Liver (tissue), 9 donors: ENCODE results near the gene INSYN2B. TPM values are rescaled to one million over a fixed set of nuclear protein-coding genes. Genes with fewer than 3 reads are reported as not detected.

ENCODE experiments used
- DNase-seq: peaks from one replicate; pipeline ENCODE4 v3.0.0-alpha.2; 2017; ENCODE audit warnings: low spot score
- H3K27ac ChIP-seq, 2 donors: one replicate each; pipeline ENCODE4 v1.7.0; 2013; ENCODE audit warnings: inconsistent platforms in 2 of 2, low read length in 2 of 2, control low read depth in 1 of 2, low read depth in 1 of 2, mild to moderate bottlenecking in 1 of 2
- H3K27me3 ChIP-seq, 4 donors: one replicate each; pipeline versions ENCODE4 v1.6.1 to v1.7.0; 2013; ENCODE audit warnings: low read length in 3 of 4, inconsistent platforms in 1 of 4, mild to moderate bottlenecking in 1 of 4, moderate library complexity in 1 of 4; ENCODE audit not compliant: control insufficient read depth in 4 of 4, insufficient read depth in 4 of 4
- H3K36me3 ChIP-seq, 4 donors: one replicate each; pipeline versions ENCODE4 v1.6.1 to v1.7.0; 2013; ENCODE audit warnings: low read length in 3 of 4, mild to moderate bottlenecking in 3 of 4, low read depth in 1 of 4, moderate library complexity in 1 of 4; ENCODE audit not compliant: control insufficient read depth in 4 of 4, insufficient read depth in 3 of 4
- H3K4me1 ChIP-seq, 4 donors: one replicate each; pipeline versions ENCODE4 v1.6.1 to v1.7.0; 2013; ENCODE audit warnings: low read length in 3 of 4, mild to moderate bottlenecking in 3 of 4, moderate library complexity in 1 of 4; ENCODE audit not compliant: control insufficient read depth in 4 of 4, insufficient read depth in 4 of 4
- H3K4me3 ChIP-seq, 3 donors: one replicate each; pipeline versions ENCODE4 v1.6.1 to v1.7.0; 2013; ENCODE audit warnings: low read length in 3 of 3, control low read depth in 1 of 3, low read depth in 1 of 3, mild to moderate bottlenecking in 1 of 3
- H3K9ac ChIP-seq, 2 donors: one replicate each; pipeline ENCODE4 v1.7.0; 2013; ENCODE audit warnings: low read length in 2 of 2, mild to moderate bottlenecking in 2 of 2, moderate library complexity in 2 of 2, control low read depth in 1 of 2, low read depth in 1 of 2
- H3K9me3 ChIP-seq, 4 donors: one replicate each; pipeline versions ENCODE4 v1.6.1 to v1.7.0; 2013; ENCODE audit warnings: low read length in 3 of 4; ENCODE audit not compliant: control insufficient read depth in 4 of 4
- EGR1 ChIP-seq, 2 donors: IDR thresholded peaks; 2 replicates each; pipeline ENCODE4 v1.6.1; 2016 to 2018; ENCODE audit warnings: antibody characterized with exemption in 2 of 2, low read depth in 2 of 2
- FOXA1 ChIP-seq: IDR thresholded peaks from 2 replicates; pipeline ENCODE4 v1.6.1; 2016; ENCODE audit warnings: antibody characterized with exemption
- FOXA2 ChIP-seq: IDR thresholded peaks from 2 replicates; pipeline ENCODE4 v1.6.1; 2016; ENCODE audit warnings: antibody characterized with exemption
- GABPA ChIP-seq, 2 donors: IDR thresholded peaks in 1 of 2; conservative IDR thresholded peaks in 1 of 2; 2 replicates each; pipeline ENCODE4 v1.6.1; 2016; ENCODE audit warnings: antibody characterized with exemption in 2 of 2, mild to moderate bottlenecking in 1 of 2, moderate library complexity in 1 of 2
- HNF4A ChIP-seq, 2 donors: conservative IDR thresholded peaks; 2 replicates each; pipeline ENCODE4 v1.6.1; 2016; ENCODE audit warnings: antibody characterized with exemption in 2 of 2, mild to moderate bottlenecking in 2 of 2
- HNF4G ChIP-seq: IDR thresholded peaks from 2 replicates; pipeline ENCODE4 v1.6.1; 2016; ENCODE audit warnings: antibody characterized with exemption
- JUND ChIP-seq, 2 donors: IDR thresholded peaks; 2 replicates each; pipeline ENCODE4 v1.6.1; 2016; ENCODE audit warnings: antibody characterized with exemption in 2 of 2
- NR2F2 ChIP-seq: IDR thresholded peaks from 2 replicates; pipeline ENCODE4 v1.6.1; 2016; ENCODE audit warnings: antibody characterized with exemption
- RAD21 ChIP-seq, 2 donors: IDR thresholded peaks; 2 replicates each; pipeline ENCODE4 v1.6.1; 2016; ENCODE audit warnings: antibody characterized with exemption in 2 of 2, mild to moderate bottlenecking in 2 of 2
- RXRA ChIP-seq, 2 donors: IDR thresholded peaks; 2 replicates each; pipeline ENCODE4 v1.6.1; 2017 to 2018; ENCODE audit warnings: antibody characterized with exemption in 2 of 2, mild to moderate bottlenecking in 1 of 2
- SP1 ChIP-seq: IDR thresholded peaks from 2 replicates; pipeline ENCODE4 v1.6.1; 2018; ENCODE audit warnings: antibody characterized with exemption, mild to moderate bottlenecking
- TAF1 ChIP-seq: conservative IDR thresholded peaks from 2 replicates; pipeline ENCODE4 v1.6.1; 2016; ENCODE audit warnings: antibody characterized with exemption, mild to moderate bottlenecking
- YY1 ChIP-seq: IDR thresholded peaks from 2 replicates; pipeline ENCODE4 v1.6.1; 2016; ENCODE audit warnings: antibody characterized with exemption, mild to moderate bottlenecking
- WGBS: extraction: QIAGEN DNeasy Blood & Tissue Kit; methylation state at CpG from one replicate; pipeline ENCODE4 v1.1.7; 2013; 5-methylcytosine and 5-hydroxymethylcytosine counted together
- polyA plus RNA-seq, 2 donors: library from polyadenylated mRNA; stranded (reverse) in 1 of 2; unstranded in 1 of 2; fragments of 200-250 nt in 1 of 2; fragments of >200 nt in 1 of 2; fragmentation: Nextera tagmentation in 1 of 2; extraction: Ambion mirVana in 1 of 2; gene quantifications; one replicate each; pipeline versions ENCODE4 v1.2.1 to v1.2.3, GENCODE V29; 2013 to 2015
- total RNA-seq, 2 donors: library from RNA; depleted of rRNA; stranded (reverse); fragments of >200 nt; gene quantifications; one replicate each; pipeline ENCODE4 v1.2.3, GENCODE V29; 2014
- TF ChIP-seq, protein P1 (sequence below): fragments of 150-350 bp; IDR thresholded peaks from 2 replicates; pipeline ENCODE4 v1.5.1; 2017; ENCODE audit warnings: improper control_type of control experiment, low read depth, low read length; ENCODE audit not compliant: missing input control
- TF ChIP-seq, protein P2 (sequence below): IDR thresholded peaks from 2 replicates; pipeline ENCODE4 v1.6.1; 2016; ENCODE audit warnings: antibody characterized with exemption
- TF ChIP-seq, protein P3 (sequence below): IDR thresholded peaks from 2 replicates; pipeline ENCODE4 v1.6.1; 2016; ENCODE audit warnings: antibody characterized with exemption, mild to moderate bottlenecking
- TF ChIP-seq, protein P4 (sequence below): IDR thresholded peaks from 2 replicates; pipeline ENCODE4 v1.6.1; 2016; ENCODE audit warnings: antibody characterized with exemption
- TF ChIP-seq, protein P5 (sequence below): IDR thresholded peaks from 2 replicates; pipeline ENCODE4 v1.6.1; 2016; ENCODE audit warnings: antibody characterized with exemption
- donor health status: healthy.
- donor health status: healthy.
- donor health status: healthy.
- donor health status: healthy.
- donor health status: healthy.

INSYN2B gene
- total and polyA plus RNA-seq, 4 donors: 0.08 to 0.33 (median 0.13) TPM; not detected in 1

DNA sequence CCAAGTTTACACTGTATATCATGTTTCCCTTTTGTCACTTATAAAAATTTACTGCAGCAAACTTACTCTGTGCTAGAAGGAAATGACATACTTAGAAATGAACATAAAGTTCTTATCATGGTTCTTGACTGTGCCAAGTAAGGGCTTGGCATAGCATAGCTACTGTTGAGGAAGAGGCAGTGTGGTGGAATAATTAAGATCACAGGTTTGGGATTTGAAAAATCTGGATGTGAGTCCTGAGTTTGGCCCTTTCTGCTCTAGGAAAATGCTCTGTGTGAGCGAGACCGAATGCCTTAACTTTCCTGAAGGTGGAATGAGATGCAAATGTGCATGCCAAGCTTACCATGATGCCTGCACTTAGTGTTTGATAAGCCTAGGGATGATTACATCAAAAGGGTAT lies 99.5 kb downstream of the INSYN2B start:
- H3K27ac ChIP-seq: no peak overlapping the region
- TF ChIP-seq, protein P1, sequence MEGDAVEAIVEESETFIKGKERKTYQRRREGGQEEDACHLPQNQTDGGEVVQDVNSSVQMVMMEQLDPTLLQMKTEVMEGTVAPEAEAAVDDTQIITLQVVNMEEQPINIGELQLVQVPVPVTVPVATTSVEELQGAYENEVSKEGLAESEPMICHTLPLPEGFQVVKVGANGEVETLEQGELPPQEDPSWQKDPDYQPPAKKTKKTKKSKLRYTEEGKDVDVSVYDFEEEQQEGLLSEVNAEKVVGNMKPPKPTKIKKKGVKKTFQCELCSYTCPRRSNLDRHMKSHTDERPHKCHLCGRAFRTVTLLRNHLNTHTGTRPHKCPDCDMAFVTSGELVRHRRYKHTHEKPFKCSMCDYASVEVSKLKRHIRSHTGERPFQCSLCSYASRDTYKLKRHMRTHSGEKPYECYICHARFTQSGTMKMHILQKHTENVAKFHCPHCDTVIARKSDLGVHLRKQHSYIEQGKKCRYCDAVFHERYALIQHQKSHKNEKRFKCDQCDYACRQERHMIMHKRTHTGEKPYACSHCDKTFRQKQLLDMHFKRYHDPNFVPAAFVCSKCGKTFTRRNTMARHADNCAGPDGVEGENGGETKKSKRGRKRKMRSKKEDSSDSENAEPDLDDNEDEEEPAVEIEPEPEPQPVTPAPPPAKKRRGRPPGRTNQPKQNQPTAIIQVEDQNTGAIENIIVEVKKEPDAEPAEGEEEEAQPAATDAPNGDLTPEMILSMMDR: no peak
- TF ChIP-seq FOXA2 (no peak), JUND (IDR thresholded peaks at IDR 0.05) (no peak), SP1 (no peak), RXRA (IDR thresholded peaks at IDR 0.05) (no peak), RAD21 (IDR thresholded peaks at IDR 0.05) (no peak), YY1 (no peak), TAF1 (no peak), GABPA (IDR thresholded peaks at IDR 0.05 in 1 of 2, conservative IDR thresholded peaks at IDR 0.05 in 1 of 2) (no peak), EGR1 (IDR thresholded peaks at IDR 0.05; ENCODE audit: low read depth in 2 of 2) (no peak), NR2F2 (no peak), HNF4G (no peak), HNF4A (conservative IDR thresholded peaks at IDR 0.05) (no peak), FOXA1 (no peak)
- TF ChIP-seq, protein P2, sequence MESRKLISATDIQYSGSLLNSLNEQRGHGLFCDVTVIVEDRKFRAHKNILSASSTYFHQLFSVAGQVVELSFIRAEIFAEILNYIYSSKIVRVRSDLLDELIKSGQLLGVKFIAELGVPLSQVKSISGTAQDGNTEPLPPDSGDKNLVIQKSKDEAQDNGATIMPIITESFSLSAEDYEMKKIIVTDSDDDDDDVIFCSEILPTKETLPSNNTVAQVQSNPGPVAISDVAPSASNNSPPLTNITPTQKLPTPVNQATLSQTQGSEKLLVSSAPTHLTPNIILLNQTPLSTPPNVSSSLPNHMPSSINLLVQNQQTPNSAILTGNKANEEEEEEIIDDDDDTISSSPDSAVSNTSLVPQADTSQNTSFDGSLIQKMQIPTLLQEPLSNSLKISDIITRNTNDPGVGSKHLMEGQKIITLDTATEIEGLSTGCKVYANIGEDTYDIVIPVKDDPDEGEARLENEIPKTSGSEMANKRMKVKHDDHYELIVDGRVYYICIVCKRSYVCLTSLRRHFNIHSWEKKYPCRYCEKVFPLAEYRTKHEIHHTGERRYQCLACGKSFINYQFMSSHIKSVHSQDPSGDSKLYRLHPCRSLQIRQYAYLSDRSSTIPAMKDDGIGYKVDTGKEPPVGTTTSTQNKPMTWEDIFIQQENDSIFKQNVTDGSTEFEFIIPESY: no peak
- TF ChIP-seq, protein P3, sequence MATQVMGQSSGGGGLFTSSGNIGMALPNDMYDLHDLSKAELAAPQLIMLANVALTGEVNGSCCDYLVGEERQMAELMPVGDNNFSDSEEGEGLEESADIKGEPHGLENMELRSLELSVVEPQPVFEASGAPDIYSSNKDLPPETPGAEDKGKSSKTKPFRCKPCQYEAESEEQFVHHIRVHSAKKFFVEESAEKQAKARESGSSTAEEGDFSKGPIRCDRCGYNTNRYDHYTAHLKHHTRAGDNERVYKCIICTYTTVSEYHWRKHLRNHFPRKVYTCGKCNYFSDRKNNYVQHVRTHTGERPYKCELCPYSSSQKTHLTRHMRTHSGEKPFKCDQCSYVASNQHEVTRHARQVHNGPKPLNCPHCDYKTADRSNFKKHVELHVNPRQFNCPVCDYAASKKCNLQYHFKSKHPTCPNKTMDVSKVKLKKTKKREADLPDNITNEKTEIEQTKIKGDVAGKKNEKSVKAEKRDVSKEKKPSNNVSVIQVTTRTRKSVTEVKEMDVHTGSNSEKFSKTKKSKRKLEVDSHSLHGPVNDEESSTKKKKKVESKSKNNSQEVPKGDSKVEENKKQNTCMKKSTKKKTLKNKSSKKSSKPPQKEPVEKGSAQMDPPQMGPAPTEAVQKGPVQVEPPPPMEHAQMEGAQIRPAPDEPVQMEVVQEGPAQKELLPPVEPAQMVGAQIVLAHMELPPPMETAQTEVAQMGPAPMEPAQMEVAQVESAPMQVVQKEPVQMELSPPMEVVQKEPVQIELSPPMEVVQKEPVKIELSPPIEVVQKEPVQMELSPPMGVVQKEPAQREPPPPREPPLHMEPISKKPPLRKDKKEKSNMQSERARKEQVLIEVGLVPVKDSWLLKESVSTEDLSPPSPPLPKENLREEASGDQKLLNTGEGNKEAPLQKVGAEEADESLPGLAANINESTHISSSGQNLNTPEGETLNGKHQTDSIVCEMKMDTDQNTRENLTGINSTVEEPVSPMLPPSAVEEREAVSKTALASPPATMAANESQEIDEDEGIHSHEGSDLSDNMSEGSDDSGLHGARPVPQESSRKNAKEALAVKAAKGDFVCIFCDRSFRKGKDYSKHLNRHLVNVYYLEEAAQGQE: no peak
- TF ChIP-seq, protein P4, sequence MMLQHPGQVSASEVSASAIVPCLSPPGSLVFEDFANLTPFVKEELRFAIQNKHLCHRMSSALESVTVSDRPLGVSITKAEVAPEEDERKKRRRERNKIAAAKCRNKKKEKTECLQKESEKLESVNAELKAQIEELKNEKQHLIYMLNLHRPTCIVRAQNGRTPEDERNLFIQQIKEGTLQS: no peak
- TF ChIP-seq, protein P5, sequence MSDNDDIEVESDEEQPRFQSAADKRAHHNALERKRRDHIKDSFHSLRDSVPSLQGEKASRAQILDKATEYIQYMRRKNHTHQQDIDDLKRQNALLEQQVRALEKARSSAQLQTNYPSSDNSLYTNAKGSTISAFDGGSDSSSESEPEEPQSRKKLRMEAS: no peak
- H3K27me3 ChIP-seq: peaks cover 0 to 10% (median 0%) of the 10 kb centered on the region in 4 donors
- H3K4me1 ChIP-seq: no peaks in the 10 kb centered on the region
- WGBS: 93% methylated on average over 2 of the region's 2 CpGs
- H3K4me3 ChIP-seq: no peak overlapping the region
- DNase-seq: no peak
- no peaks in the 10 kb centered on the region for H3K36me3 ChIP-seq
- no peaks in the 10 kb centered on the region for H3K9me3 ChIP-seq
- no peak overlapping the region for H3K9ac ChIP-seq
